ENCODE measurements around the gene WDFY2.

DNA sequence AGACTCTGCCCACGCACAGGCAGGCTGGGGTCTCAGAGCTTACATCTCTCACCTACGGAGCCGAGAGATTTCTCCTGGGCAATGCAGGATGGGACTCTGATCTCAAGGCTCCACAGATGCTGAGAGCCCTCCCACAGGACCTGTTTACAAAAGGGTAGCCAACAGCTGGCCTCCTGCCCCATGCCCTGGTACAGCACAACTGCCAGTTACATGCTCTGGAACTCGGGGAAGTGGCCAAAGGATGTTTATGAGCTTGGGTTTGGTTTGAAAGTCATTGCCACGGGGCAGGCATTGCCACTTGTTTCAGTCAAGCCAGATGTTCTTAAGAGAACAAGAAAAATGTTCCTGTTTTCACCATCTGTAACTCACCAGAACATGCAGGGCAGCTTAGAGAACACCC, 216.2 kb downstream of the WDFY2 start:
- TF ChIP-seq GATA3 (IDR thresholded peaks at IDR 0.05; ENCODE audit: low read depth, low read length) (no peak), GATA2 (IDR thresholded peaks at IDR 0.05; ENCODE audit: low read depth, low read length) (no peak)

Data from SH-SY5Y (cell line).